ENCODE measurements around the gene GCLC. TPM values are rescaled to one million over a fixed set of nuclear protein-coding genes. Genes with fewer than 3 reads are reported as not detected.

Gene GCLC
- total RNA-seq, 2 experiments from 2014 or later, result 30.9 to 34.4 TPM

GRCh38 chr6:53466257-53466656, 78.6 kb downstream of the GCLC start:
- POLR2A ChIA-PET, result no interaction called here
- CTCF ChIA-PET, result no interaction called here

- CTCF ChIA-PET, result no interaction called here
- POLR2A ChIA-PET, result no interaction called here
These were observed 79.2 kb downstream of the GCLC start for GRCh38 chr6:53465732-53466131.

GRCh38 chr6:53464927-53465460, 79.9 kb downstream of the GCLC start:
- POLR2A ChIA-PET, result no interaction called here
- CTCF ChIA-PET, result no interaction called here

- POLR2A ChIA-PET, result no interaction called here
- CTCF ChIA-PET, result no interaction called here
These were observed 80.4 kb downstream of the GCLC start for GRCh38 chr6:53464483-53464882.

- POLR2A ChIA-PET, result no interaction called here
- CTCF ChIA-PET, result interaction anchor here (1.0 kb wide), 1 partner anchor 23 kb away, joined by 3 read pairs; no protein-coding TSS in a partner anchor
These were observed 83.2 kb downstream of the GCLC start for GRCh38 chr6:53461696-53462095.

- CTCF ChIA-PET, result no interaction called here
- POLR2A ChIA-PET, result no interaction called here
These were observed 83.8 kb downstream of the GCLC start for GRCh38 chr6:53461041-53461656.

- ChIA-PET POLR2A (no interaction called here), CTCF (no interaction called here)
These were observed 86.6 kb downstream of the GCLC start for GRCh38 chr6:53458105-53458866.

- POLR2A ChIA-PET, result no interaction called here
- CTCF ChIA-PET, result no interaction called here
These were observed 88.1 kb downstream of the GCLC start for GRCh38 chr6:53456809-53457208.

- ChIA-PET CTCF (no interaction called here), POLR2A (no interaction called here)
These were observed 89.2 kb downstream of the GCLC start for GRCh38 chr6:53455678-53456077.

GRCh38 chr6:53451165-53451564, 93.7 kb downstream of the GCLC start:
- CTCF ChIA-PET, result no interaction called here
- POLR2A ChIA-PET, result no interaction called here

- CTCF ChIA-PET, result no interaction called here
- POLR2A ChIA-PET, result no interaction called here
These were observed 97.0 kb downstream of the GCLC start for GRCh38 chr6:53447865-53448264.

Other genes starting within 250 kb of the GCLC start
- 100 to 1,000 TPM; 109 TPM for gene ELOVL5, start 196.2 kb downstream of the GCLC start, total RNA-seq
- gene KLHL31, start 120.7 kb upstream of the GCLC start, total RNA-seq, result under 1 TPM; 0.25 to 0.29 TPM
- gene LRRC1, start 249.9 kb upstream of the GCLC start, total RNA-seq, result 1 to 10 TPM; 2.1 to 2.3 TPM

Measured in activated CD8-positive, alpha-beta memory T cell treated with anti-CD3 and anti-CD28 coated beads for 36 hours (primary cell).